NCI-H2227 treated with DMSO at 0.1 percent for 48 hours (cell line): ENCODE data around the gene PDRG1.
"Not testable (repeated sequence)": the region's sequence is repeated elsewhere in the genome, so short reads cannot be mapped to it uniquely, and the experiment has no call there.

ENCODE experiments used
- DNase-seq: peaks from one replicate; lab custom pipeline; 2025; lab: John Stamatoyannopoulos, UW

PDRG1 gene

GRCh38 chr20:31966991-31967655 is 15.3 kb upstream of the PDRG1 start:
- peak; percentile 52 for DNase-seq

- DNase-seq, result no peak
Measured at GRCh38 chr20:31963889-31964288, 12.0 kb upstream of the PDRG1 start.

GRCh38 chr20:31962761-31963160 is 10.9 kb upstream of the PDRG1 start:
- DNase-seq, result no peak

- DNase-seq, result no peak
Measured at GRCh38 chr20:31956556-31957526, 5.0 kb upstream of the PDRG1 start.

- no peak for DNase-seq
Measured at GRCh38 chr20:31954500-31954899, 2.7 kb upstream of the PDRG1 start.

- no peak for DNase-seq
Measured at GRCh38 chr20:31953556-31954148, 1.8 kb upstream of the PDRG1 start.

- no peak for DNase-seq
Measured at GRCh38 chr20:31951203-31951529, 680 bp downstream of the PDRG1 start.

GRCh38 chr20:31949877-31950646 is 1.8 kb downstream of the PDRG1 start:
- no peak for DNase-seq

GRCh38 chr20:31948008-31948407 is 3.8 kb downstream of the PDRG1 start:
- no peak for DNase-seq

GRCh38 chr20:31945785-31946184 is 6.1 kb downstream of the PDRG1 start:
- DNase-seq, result no peak

- no peak for DNase-seq
Measured at GRCh38 chr20:31945319-31945718, 6.5 kb downstream of the PDRG1 start.

GRCh38 chr20:31943052-31943471 is 8.8 kb downstream of the PDRG1 start:
- no peak for DNase-seq

GRCh38 chr20:31939661-31940060 is 12.2 kb downstream of the PDRG1 start:
- no peak for DNase-seq

GRCh38 chr20:31937820-31938219 is 14.0 kb downstream of the PDRG1 start:
- no peak for DNase-seq

GRCh38 chr20:31936420-31936819 is 15.4 kb downstream of the PDRG1 start:
- no peak for DNase-seq

GRCh38 chr20:31934968-31935764 is 16.7 kb downstream of the PDRG1 start:
- DNase-seq, result no peak

GRCh38 chr20:31934491-31934890 is 17.4 kb downstream of the PDRG1 start:
- no peak for DNase-seq

- no peak for DNase-seq
Measured at GRCh38 chr20:31933698-31934097, 18.1 kb downstream of the PDRG1 start.

- no peak for DNase-seq
Measured at GRCh38 chr20:31930779-31931178, 21.1 kb downstream of the PDRG1 start.

- not testable (repeated sequence) for DNase-seq
Measured at GRCh38 chr20:31929631-31930030, 22.2 kb downstream of the PDRG1 start.

GRCh38 chr20:31927627-31928159 is 24.2 kb downstream of the PDRG1 start:
- no peak for DNase-seq
